ENCODE measurements around the gene ZNF532.
A peak's percentile ranks its signal among the peaks of the same experiment; 100 is the strongest.
"Not testable (repeated sequence)": the region's sequence is repeated elsewhere in the genome, so short reads cannot be mapped to it uniquely, and the experiment has no call there.

ZNF532 gene, protein sequence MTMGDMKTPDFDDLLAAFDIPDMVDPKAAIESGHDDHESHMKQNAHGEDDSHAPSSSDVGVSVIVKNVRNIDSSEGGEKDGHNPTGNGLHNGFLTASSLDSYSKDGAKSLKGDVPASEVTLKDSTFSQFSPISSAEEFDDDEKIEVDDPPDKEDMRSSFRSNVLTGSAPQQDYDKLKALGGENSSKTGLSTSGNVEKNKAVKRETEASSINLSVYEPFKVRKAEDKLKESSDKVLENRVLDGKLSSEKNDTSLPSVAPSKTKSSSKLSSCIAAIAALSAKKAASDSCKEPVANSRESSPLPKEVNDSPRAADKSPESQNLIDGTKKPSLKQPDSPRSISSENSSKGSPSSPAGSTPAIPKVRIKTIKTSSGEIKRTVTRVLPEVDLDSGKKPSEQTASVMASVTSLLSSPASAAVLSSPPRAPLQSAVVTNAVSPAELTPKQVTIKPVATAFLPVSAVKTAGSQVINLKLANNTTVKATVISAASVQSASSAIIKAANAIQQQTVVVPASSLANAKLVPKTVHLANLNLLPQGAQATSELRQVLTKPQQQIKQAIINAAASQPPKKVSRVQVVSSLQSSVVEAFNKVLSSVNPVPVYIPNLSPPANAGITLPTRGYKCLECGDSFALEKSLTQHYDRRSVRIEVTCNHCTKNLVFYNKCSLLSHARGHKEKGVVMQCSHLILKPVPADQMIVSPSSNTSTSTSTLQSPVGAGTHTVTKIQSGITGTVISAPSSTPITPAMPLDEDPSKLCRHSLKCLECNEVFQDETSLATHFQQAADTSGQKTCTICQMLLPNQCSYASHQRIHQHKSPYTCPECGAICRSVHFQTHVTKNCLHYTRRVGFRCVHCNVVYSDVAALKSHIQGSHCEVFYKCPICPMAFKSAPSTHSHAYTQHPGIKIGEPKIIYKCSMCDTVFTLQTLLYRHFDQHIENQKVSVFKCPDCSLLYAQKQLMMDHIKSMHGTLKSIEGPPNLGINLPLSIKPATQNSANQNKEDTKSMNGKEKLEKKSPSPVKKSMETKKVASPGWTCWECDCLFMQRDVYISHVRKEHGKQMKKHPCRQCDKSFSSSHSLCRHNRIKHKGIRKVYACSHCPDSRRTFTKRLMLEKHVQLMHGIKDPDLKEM (N-terminal part only)

DNA sequence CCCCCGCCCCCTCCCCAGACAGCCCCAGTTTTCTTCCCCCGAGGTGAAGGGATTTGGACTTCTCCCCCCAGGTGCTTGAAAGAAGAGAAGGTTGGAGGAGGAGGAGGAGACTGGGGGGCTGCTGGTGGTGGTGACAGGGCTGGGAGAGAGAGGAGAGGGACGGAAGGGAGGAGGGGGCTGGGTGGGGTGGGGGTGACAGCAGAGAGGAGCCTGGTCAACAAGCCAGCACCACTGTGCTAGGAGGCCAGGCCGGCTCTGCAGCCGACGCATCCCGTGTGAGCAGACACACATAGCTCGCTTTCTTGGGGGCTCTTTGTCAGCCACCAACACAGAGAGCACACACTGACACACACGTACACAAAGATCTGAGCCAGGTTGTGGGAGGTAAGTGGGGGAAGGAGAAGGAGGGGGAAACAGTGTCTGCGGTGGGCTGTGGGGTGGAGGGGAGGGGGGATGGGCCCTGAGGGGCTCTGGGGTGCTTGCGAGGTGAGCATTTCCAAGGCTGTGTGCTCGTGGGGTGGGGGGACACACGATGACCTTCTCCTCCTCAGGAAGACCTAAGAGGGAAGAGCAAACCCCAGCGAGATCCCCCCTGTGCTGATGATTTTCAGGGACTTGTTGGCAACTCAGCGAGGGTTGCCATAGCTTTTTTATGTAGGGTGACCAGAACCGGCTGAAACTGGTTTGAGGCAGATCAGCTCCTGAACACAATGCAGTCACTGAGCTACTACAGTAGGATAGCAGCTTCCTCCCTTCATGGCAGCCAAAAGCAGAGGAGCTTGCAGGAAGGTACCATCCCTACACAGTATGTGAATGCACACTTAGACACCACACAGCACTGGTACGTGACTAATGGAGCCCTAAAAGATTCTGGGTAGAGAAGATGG is at the start of gene ZNF532:
ZNF532 (plus strand) TSS at position 732 of the 887 bp plus-strand sequence. CDS start 53,411 bp downstream, outside the sequence.
- peak within 1 kb of the TSS; percentile 80 for H3K27ac ChIP-seq (ENCODE audit: low read depth, low read length)
- H3K27me3 ChIP-seq (ENCODE audit: insufficient read depth, low read length), result no peaks in the 10 kb centered on the region
- peak within 1 kb of the TSS; percentile 16 for H2AFZ ChIP-seq (ENCODE audit: low read length, unreplicated experiment)
- peaks cover 55% of the 10 kb centered on the region for H3K4me1 ChIP-seq (ENCODE audit: control insufficient read depth, insufficient read depth, low read length, unreplicated experiment)
- peaks cover 68% of the 10 kb centered on the region for H3K79me2 ChIP-seq (ENCODE audit: control insufficient read depth, insufficient read depth, low read length, unreplicated experiment)
- H3K4me3 ChIP-seq (ENCODE audit: low read depth, low read length), result peak within 1 kb of the TSS; percentile 76
- H3K36me3 ChIP-seq (ENCODE audit: insufficient read depth, low read length), result peaks cover 25% of the 10 kb centered on the region

DNA sequence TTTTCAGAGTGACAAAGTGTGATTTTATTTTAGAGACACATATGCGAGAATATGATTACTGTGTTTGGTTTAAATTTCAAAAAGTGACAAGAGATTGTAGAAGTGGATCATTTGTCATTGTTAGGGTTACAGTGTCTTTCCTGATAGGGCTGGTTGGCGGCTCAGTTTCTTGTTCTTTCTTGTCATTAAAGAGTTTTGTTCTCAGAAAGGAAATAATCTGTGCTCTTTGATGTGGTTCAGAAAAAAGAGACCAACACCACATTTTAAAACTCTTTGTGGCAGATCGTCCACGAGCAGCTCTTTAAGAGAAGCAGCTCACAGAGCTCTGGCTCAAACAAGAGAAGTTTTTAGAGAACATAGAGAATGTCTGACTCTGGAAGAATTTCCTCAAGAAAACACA is 45.6 kb upstream of the ZNF532 start:
- no peaks in the 10 kb centered on the region for H3K79me2 ChIP-seq (ENCODE audit: control insufficient read depth, insufficient read depth, low read length, unreplicated experiment)
- no peaks in the 10 kb centered on the region; the same call in 1 of the 2 replicates for H3K27me3 ChIP-seq (ENCODE audit: insufficient read depth, low read length)
- H3K27ac ChIP-seq (ENCODE audit: low read depth, low read length), result no peak overlapping the region
- H3K4me3 ChIP-seq (ENCODE audit: low read depth, low read length), result no peak overlapping the region
- no peaks in the 10 kb centered on the region for H3K4me1 ChIP-seq (ENCODE audit: control insufficient read depth, insufficient read depth, low read length, unreplicated experiment)
- no peak overlapping the region for H2AFZ ChIP-seq (ENCODE audit: low read length, unreplicated experiment)
- no peaks in the 10 kb centered on the region for H3K36me3 ChIP-seq (ENCODE audit: insufficient read depth, low read length)

DNA sequence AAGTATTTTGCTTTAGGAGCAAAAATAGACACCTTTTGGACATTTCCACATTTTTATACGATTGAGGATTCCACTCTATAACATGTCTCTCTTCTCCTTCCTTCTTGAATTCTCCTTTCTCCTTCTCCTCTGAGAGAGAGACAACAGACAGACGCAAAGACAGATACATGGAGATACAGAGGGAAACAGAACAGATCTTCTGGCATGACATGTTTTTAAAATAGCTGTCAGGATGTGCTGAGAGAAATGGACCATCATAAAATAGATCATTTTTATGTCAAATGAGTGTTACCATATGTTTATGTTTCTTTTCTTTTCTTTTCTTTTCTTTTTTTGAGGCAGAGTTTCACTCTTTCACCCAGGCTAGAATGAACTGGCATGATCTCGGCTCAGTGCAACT is 44.4 kb upstream of the ZNF532 start:
- Histone ChIP-seq H2AFZ (ENCODE audit: low read length, unreplicated experiment) (no peak overlapping the region), H3K27me3 (ENCODE audit: insufficient read depth, low read length) (no peaks in the 10 kb centered on the region), H3K79me2 (ENCODE audit: control insufficient read depth, insufficient read depth, low read length, unreplicated experiment) (no peaks in the 10 kb centered on the region), H3K4me3 (ENCODE audit: low read depth, low read length) (no peak overlapping the region), H3K27ac (ENCODE audit: low read depth, low read length) (no peak overlapping the region), H3K36me3 (ENCODE audit: insufficient read depth, low read length) (no peaks in the 10 kb centered on the region), H3K4me1 (ENCODE audit: control insufficient read depth, insufficient read depth, low read length, unreplicated experiment) (no peaks in the 10 kb centered on the region)

DNA sequence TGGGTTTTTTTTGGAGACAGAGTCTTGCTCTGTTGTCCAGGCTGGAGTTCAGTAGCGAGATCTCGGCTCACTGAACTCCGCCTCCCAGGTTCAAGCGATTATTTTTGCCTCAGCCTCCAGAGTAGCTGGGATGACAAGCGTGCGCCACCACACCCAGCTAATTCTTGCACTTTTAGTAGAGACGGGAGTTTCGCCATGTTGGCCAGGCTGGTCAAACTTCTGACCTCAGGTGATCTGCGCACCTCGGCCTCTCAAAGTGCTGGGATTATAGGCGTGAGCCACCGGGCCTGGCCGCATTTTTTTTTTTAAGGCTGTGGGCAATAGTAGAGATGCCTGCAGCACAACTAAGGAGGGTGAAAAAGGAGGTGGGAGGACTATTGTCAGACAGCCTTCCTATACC is 41.7 kb upstream of the ZNF532 start:
- Histone ChIP-seq H2AFZ (ENCODE audit: low read length, unreplicated experiment) (no peak overlapping the region), H3K36me3 (ENCODE audit: insufficient read depth, low read length) (no peaks in the 10 kb centered on the region), H3K4me1 (ENCODE audit: control insufficient read depth, insufficient read depth, low read length, unreplicated experiment) (no peaks in the 10 kb centered on the region), H3K27ac (ENCODE audit: low read depth, low read length) (no peak overlapping the region), H3K79me2 (ENCODE audit: control insufficient read depth, insufficient read depth, low read length, unreplicated experiment) (no peaks in the 10 kb centered on the region), H3K27me3 (ENCODE audit: insufficient read depth, low read length) (no peaks in the 10 kb centered on the region), H3K4me3 (ENCODE audit: low read depth, low read length) (no peak overlapping the region)

DNA sequence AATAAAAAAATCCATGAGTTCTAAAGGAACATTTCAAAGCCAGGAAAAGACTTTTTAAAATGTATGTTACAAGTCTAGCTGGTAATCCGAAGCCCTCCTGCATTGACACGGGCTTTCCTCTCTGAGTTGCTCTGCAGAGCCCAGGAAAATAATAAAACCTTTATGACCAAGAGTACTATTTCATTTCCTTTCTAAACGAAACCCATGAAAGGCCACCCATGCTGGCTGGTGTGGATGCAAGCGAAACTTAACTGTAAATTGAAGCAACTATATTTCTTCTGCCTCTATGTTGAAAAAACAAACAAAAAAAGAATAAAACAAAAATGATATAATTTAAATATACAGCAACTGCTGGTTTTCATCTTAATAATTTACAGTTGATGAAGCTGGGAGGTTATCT is 41.3 kb upstream of the ZNF532 start:
- Histone ChIP-seq H3K79me2 (ENCODE audit: control insufficient read depth, insufficient read depth, low read length, unreplicated experiment) (no peaks in the 10 kb centered on the region), H3K27ac (ENCODE audit: low read depth, low read length) (no peak overlapping the region), H3K36me3 (ENCODE audit: insufficient read depth, low read length) (no peaks in the 10 kb centered on the region), H3K4me1 (ENCODE audit: control insufficient read depth, insufficient read depth, low read length, unreplicated experiment) (no peaks in the 10 kb centered on the region), H3K27me3 (ENCODE audit: insufficient read depth, low read length) (no peaks in the 10 kb centered on the region), H3K4me3 (ENCODE audit: low read depth, low read length) (no peak overlapping the region), H2AFZ (ENCODE audit: low read length, unreplicated experiment) (no peak overlapping the region)

DNA sequence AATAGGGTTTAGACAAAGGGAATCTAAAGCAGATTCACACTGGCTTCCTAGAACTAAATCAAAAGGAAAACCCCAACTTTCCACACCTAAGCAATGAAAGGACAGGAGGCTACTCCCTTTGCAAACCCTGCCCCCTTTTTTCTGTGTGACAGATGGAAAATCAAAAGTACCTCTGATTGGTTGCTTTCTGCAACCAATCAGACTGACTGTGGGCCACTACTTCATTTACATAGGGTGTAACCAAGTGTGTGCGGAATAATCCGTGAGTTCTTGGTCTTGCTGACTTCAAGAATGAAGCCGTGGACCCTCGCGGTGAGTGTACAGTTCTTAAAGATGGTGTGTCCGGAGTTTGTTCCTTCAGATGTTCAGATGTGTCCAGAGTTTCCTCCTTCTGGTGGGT is 37.8 kb upstream of the ZNF532 start:
- not testable (repeated sequence) for H3K4me3 ChIP-seq (ENCODE audit: low read depth, low read length); H3K79me2 ChIP-seq (ENCODE audit: control insufficient read depth, insufficient read depth, low read length, unreplicated experiment); H3K36me3 ChIP-seq (ENCODE audit: insufficient read depth, low read length); H3K27me3 ChIP-seq (ENCODE audit: insufficient read depth, low read length); H2AFZ ChIP-seq (ENCODE audit: low read length, unreplicated experiment); H3K4me1 ChIP-seq (ENCODE audit: control insufficient read depth, insufficient read depth, low read length, unreplicated experiment); H3K27ac ChIP-seq (ENCODE audit: low read depth, low read length)

DNA sequence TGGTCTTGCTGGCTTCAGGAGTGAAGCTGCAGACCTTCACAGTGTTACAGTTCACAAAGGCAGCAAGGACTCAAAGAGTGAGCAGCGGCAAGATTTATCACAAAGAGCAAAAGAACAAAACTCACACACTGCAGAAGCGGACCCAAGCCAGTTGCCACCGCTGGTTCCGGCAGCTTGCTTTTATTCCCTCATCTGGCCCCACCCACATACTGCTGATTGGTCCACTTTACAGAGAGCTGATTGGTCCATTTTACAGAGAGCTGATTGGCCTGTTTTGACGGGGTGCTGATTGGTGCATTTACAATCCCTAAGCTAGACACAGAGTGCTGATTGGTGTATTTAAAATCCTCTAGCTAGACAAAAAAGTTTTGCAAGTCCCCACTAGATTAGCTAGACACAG is 37.2 kb upstream of the ZNF532 start:
- H3K4me3 ChIP-seq (ENCODE audit: low read depth, low read length), result no peak overlapping the region
- no peaks in the 10 kb centered on the region for H3K27me3 ChIP-seq (ENCODE audit: insufficient read depth, low read length)
- no peaks in the 10 kb centered on the region for H3K79me2 ChIP-seq (ENCODE audit: control insufficient read depth, insufficient read depth, low read length, unreplicated experiment)
- H3K36me3 ChIP-seq (ENCODE audit: insufficient read depth, low read length), result no peaks in the 10 kb centered on the region
- no peak overlapping the region for H2AFZ ChIP-seq (ENCODE audit: low read length, unreplicated experiment)
- H3K27ac ChIP-seq (ENCODE audit: low read depth, low read length), result no peak overlapping the region
- H3K4me1 ChIP-seq (ENCODE audit: control insufficient read depth, insufficient read depth, low read length, unreplicated experiment), result no peaks in the 10 kb centered on the region

DNA sequence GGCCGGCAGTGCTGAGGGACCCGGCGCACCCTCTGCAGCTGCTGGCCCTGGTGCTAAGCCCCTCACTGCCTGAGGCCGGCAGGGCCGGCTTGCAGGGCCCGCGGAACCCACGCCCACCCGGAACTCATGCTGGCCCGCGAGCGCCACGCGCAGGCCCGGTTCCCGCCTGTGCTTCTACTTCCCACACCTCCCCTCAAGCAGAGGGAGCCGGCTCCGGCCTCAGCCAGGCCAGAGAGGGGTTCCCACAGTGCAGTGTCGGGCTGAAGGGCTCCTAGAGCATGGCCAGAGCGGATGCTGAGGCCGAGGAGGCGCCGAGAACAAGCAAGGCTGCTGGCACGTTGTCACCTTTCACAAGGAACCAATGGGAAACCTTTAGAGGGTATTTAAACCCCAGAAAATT is 36.8 kb upstream of the ZNF532 start:
- Histone ChIP-seq H3K36me3 (ENCODE audit: insufficient read depth, low read length) (no peaks in the 10 kb centered on the region), H3K4me3 (ENCODE audit: low read depth, low read length) (no peak overlapping the region), H3K27me3 (ENCODE audit: insufficient read depth, low read length) (no peaks in the 10 kb centered on the region), H3K27ac (ENCODE audit: low read depth, low read length) (no peak overlapping the region), H3K79me2 (ENCODE audit: control insufficient read depth, insufficient read depth, low read length, unreplicated experiment) (no peaks in the 10 kb centered on the region), H2AFZ (ENCODE audit: low read length, unreplicated experiment) (no peak overlapping the region), H3K4me1 (ENCODE audit: control insufficient read depth, insufficient read depth, low read length, unreplicated experiment) (no peaks in the 10 kb centered on the region)

DNA sequence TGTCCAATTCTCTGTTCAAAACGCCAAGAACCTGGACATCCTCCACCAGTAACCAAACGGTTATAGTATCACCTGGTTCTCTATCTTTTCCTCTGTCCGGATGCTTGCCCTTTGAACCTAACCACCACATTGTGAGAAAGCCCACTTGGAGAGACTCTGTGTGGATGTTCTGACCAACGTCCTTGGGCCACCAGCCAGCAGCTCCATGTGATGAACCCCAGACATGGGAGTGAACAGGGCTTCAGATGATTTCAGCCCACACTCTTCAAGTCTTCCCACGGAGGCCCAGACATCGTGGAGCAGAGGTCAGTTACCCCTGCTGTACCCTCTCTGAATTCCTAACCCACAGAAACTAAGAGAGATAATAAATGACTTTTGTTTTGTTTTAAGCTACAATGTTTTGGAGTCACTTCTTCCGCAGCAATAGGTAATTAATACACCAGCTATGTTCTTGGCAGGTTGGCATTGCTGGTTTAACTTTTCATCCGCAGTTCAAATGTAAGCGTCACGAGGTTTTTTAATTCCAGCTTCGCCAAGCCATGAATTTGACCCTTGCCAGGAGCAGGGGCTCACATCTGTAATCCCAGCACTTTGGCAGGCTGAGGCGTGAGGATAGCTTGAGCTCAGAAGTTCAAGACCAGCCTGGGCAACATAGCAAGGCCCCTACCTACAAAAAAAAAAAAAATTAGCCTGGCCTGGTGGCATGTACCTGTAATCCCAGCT is 36.1 kb upstream of the ZNF532 start:
- H3K79me2 ChIP-seq (ENCODE audit: control insufficient read depth, insufficient read depth, low read length, unreplicated experiment), result no peaks in the 10 kb centered on the region
- H3K36me3 ChIP-seq (ENCODE audit: insufficient read depth, low read length), result no peaks in the 10 kb centered on the region
- no peaks in the 10 kb centered on the region for H3K27me3 ChIP-seq (ENCODE audit: insufficient read depth, low read length)
- no peak overlapping the region for H3K4me3 ChIP-seq (ENCODE audit: low read depth, low read length)
- no peak overlapping the region for H3K27ac ChIP-seq (ENCODE audit: low read depth, low read length)
- no peaks in the 10 kb centered on the region for H3K4me1 ChIP-seq (ENCODE audit: control insufficient read depth, insufficient read depth, low read length, unreplicated experiment)
- no peak overlapping the region for H2AFZ ChIP-seq (ENCODE audit: low read length, unreplicated experiment)
